A549 (cell line): ENCODE results near the gene CHD8.
"Not testable (repeated sequence)": the region's sequence is repeated elsewhere in the genome, so short reads cannot be mapped to it uniquely, and the experiment has no call there.

Source experiments
- JUN ChIP-seq, 2 experiments: fragments of >200 bp; sonication (Bioruptor Twin); formaldehyde crosslinking; IDR thresholded peaks; 2 replicates in 1 of 2; 3 replicates in 1 of 2; pipeline ENCODE4 v1.6.1; 2016 to 2017
- KDM1A ChIP-seq: fragments of 200-600 bp; sonication (generic); IDR thresholded peaks from 2 replicates; pipeline ENCODE4 v1.6.1; 2016; ENCODE audit warnings: low read depth, mild to moderate bottlenecking
- POLR2A ChIP-seq: IDR thresholded peaks from 2 replicates; pipeline ENCODE4 v1.6.1; 2012; ENCODE audit warnings: mild to moderate bottlenecking, low read length
- RCOR1 ChIP-seq: fragments of 150-350 bp; IDR thresholded peaks from 2 replicates; pipeline ENCODE4 v1.6.1; 2014; ENCODE audit warnings: antibody characterized with exemption, low read length, low read depth
- TF ChIP-seq, protein P1 (sequence below): fragments of >200 bp; sonication (Bioruptor Twin); formaldehyde crosslinking; IDR thresholded peaks from 3 replicates; pipeline ENCODE4 v1.5.1; 2016

DNA sequence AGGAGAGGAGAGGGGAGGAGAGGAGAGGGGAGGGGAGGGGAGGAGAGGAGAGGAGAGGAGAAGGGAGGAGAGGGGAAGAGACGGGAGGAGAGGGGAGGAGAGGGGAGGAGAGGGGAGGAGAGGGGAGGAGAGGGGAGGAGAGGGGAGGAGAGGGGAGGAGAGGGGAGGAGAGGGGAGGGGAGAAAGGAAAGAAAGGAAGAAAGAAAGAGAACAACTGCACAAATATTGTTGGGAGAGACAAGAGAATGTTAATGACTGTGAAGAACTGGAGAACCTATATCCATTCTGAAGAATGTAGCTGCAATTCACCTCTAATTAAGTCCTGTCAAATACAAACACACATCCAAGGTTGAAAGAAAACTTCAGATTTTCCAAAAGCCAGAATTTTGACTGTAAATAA lies 13.3 kb downstream of the CHD8 start:
- not testable (repeated sequence) for TF ChIP-seq KDM1A; RCOR1; POLR2A; JUN (IDR thresholded peaks at IDR 0.05)
- TF ChIP-seq, protein P1, sequence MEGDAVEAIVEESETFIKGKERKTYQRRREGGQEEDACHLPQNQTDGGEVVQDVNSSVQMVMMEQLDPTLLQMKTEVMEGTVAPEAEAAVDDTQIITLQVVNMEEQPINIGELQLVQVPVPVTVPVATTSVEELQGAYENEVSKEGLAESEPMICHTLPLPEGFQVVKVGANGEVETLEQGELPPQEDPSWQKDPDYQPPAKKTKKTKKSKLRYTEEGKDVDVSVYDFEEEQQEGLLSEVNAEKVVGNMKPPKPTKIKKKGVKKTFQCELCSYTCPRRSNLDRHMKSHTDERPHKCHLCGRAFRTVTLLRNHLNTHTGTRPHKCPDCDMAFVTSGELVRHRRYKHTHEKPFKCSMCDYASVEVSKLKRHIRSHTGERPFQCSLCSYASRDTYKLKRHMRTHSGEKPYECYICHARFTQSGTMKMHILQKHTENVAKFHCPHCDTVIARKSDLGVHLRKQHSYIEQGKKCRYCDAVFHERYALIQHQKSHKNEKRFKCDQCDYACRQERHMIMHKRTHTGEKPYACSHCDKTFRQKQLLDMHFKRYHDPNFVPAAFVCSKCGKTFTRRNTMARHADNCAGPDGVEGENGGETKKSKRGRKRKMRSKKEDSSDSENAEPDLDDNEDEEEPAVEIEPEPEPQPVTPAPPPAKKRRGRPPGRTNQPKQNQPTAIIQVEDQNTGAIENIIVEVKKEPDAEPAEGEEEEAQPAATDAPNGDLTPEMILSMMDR = not testable (repeated sequence)
